Right hindlimb (tissue), 1 donor: Measurements from ENCODE around the gene PAFAH1B1.
A peak's percentile ranks its signal among the peaks of the same experiment; 100 is the strongest.
"Not testable (repeated sequence)": the region's sequence is repeated elsewhere in the genome, so short reads cannot be mapped to it uniquely, and the experiment has no call there.

Source experiments
- DNase-seq: peaks from one replicate; pipeline ENCODE4 v3.0.0-alpha.2; 2018

PAFAH1B1 gene

GRCh38 chr17:2594722-2595599 is 1.5 kb downstream of the PAFAH1B1 start:
- no peak for DNase-seq

- DNase-seq = no peak
Observed at GRCh38 chr17:2595716-2596115, 2.3 kb downstream of the PAFAH1B1 start.

- DNase-seq = no peak
Observed at GRCh38 chr17:2598166-2598565, 4.7 kb downstream of the PAFAH1B1 start.

GRCh38 chr17:2602597-2603017 is 9.2 kb downstream of the PAFAH1B1 start:
- DNase-seq = no peak

- DNase-seq = no peak
Observed at GRCh38 chr17:2608350-2608913, 15.0 kb downstream of the PAFAH1B1 start.

GRCh38 chr17:2609091-2609490 is 15.6 kb downstream of the PAFAH1B1 start:
- DNase-seq = no peak

GRCh38 chr17:2610195-2611175 is 17.0 kb downstream of the PAFAH1B1 start:
- DNase-seq = no peak

- DNase-seq = no peak
Observed at GRCh38 chr17:2611627-2612026, 18.2 kb downstream of the PAFAH1B1 start.

GRCh38 chr17:2612630-2613029 is 19.2 kb downstream of the PAFAH1B1 start:
- no peak for DNase-seq

GRCh38 chr17:2613089-2613808 is 19.8 kb downstream of the PAFAH1B1 start:
- peak; percentile 23 for DNase-seq

GRCh38 chr17:2615882-2616281 is 22.4 kb downstream of the PAFAH1B1 start:
- DNase-seq = no peak

GRCh38 chr17:2621241-2621640 is 27.8 kb downstream of the PAFAH1B1 start:
- DNase-seq = no peak

GRCh38 chr17:2621951-2622405 is 28.5 kb downstream of the PAFAH1B1 start:
- not testable (repeated sequence) for DNase-seq

- DNase-seq = not testable (repeated sequence)
Observed at GRCh38 chr17:2622721-2623301, 29.4 kb downstream of the PAFAH1B1 start.

- no peak for DNase-seq
Observed at GRCh38 chr17:2624292-2624731, 30.9 kb downstream of the PAFAH1B1 start.

GRCh38 chr17:2626626-2627219 is 33.3 kb downstream of the PAFAH1B1 start:
- not testable (repeated sequence) for DNase-seq

GRCh38 chr17:2628922-2629321 is 35.5 kb downstream of the PAFAH1B1 start:
- not testable (repeated sequence) for DNase-seq

- no peak for DNase-seq
Observed at GRCh38 chr17:2631211-2631610, 37.8 kb downstream of the PAFAH1B1 start.

- DNase-seq = no peak
Observed at GRCh38 chr17:2634361-2634960, 41.0 kb downstream of the PAFAH1B1 start.

GRCh38 chr17:2635241-2635640 is 41.8 kb downstream of the PAFAH1B1 start:
- no peak for DNase-seq

GRCh38 chr17:2635675-2636074 is 42.2 kb downstream of the PAFAH1B1 start:
- no peak for DNase-seq
